HG03045 (cell line): ENCODE results near the gene DSCAML1.

Source experiments
- ATAC-seq: cut with Tn5 transposase; IDR thresholded peaks from one replicate; pipeline ENCODE4 v1.9.1; 2021; ENCODE audit warnings: mild to moderate bottlenecking, moderate library complexity; ENCODE audit not compliant: unreplicated experiment

The DSCAML1 gene

GRCh38 chr11:117671370-117671769 lies 125.6 kb downstream of the DSCAML1 start:
- no peak for ATAC-seq

GRCh38 chr11:117670924-117671323 lies 126.1 kb downstream of the DSCAML1 start:
- ATAC-seq: no peak

GRCh38 chr11:117670443-117670842 lies 126.6 kb downstream of the DSCAML1 start:
- ATAC-seq: no peak

- ATAC-seq: no peak
These were observed 127.4 kb downstream of the DSCAML1 start for GRCh38 chr11:117669616-117670015.

GRCh38 chr11:117669062-117669461 lies 128.0 kb downstream of the DSCAML1 start:
- ATAC-seq: no peak

- ATAC-seq: no peak
These were observed 128.7 kb downstream of the DSCAML1 start for GRCh38 chr11:117668321-117668751.

GRCh38 chr11:117664897-117665296 lies 132.1 kb downstream of the DSCAML1 start:
- ATAC-seq: no peak

GRCh38 chr11:117663821-117664220 lies 133.2 kb downstream of the DSCAML1 start:
- ATAC-seq: no peak

GRCh38 chr11:117663414-117663813 lies 133.6 kb downstream of the DSCAML1 start:
- no peak for ATAC-seq

- ATAC-seq: no peak
These were observed 134.2 kb downstream of the DSCAML1 start for GRCh38 chr11:117662671-117663269.

- no peak for ATAC-seq
These were observed 134.8 kb downstream of the DSCAML1 start for GRCh38 chr11:117662255-117662654.

GRCh38 chr11:117658809-117659208 lies 138.2 kb downstream of the DSCAML1 start:
- no peak for ATAC-seq

- no peak for ATAC-seq
These were observed 139.2 kb downstream of the DSCAML1 start for GRCh38 chr11:117657794-117658193.

- ATAC-seq: no peak
These were observed 142.4 kb downstream of the DSCAML1 start for GRCh38 chr11:117654281-117655255.

- ATAC-seq: no peak
These were observed 144.5 kb downstream of the DSCAML1 start for GRCh38 chr11:117652521-117652920.

GRCh38 chr11:117649296-117650055 lies 147.5 kb downstream of the DSCAML1 start:
- no peak for ATAC-seq

- ATAC-seq: no peak
These were observed 149.1 kb downstream of the DSCAML1 start for GRCh38 chr11:117647872-117648271.

- ATAC-seq: no peak
These were observed 149.8 kb downstream of the DSCAML1 start for GRCh38 chr11:117647207-117647606.

- no peak for ATAC-seq
These were observed 150.6 kb downstream of the DSCAML1 start for GRCh38 chr11:117646411-117646810.

GRCh38 chr11:117644403-117645155 lies 152.4 kb downstream of the DSCAML1 start:
- ATAC-seq: no peak
